Loucy (cell line): ENCODE results near the gene ORMDL2.

Source experiments
- CTCF ChIP-seq: fragments of 200-600 bp; sonication (generic); conservative IDR thresholded peaks from 2 replicates; pipeline ENCODE4 v1.5.1; 2014; ENCODE audit warnings: mild to moderate bottlenecking, antibody characterized with exemption, low read length
- EZH2phosphoT487 ChIP-seq: fragments of 200-600 bp; IDR thresholded peaks from 2 replicates; pipeline ENCODE4 v1.6.1; 2018; ENCODE audit warnings: antibody characterized with exemption, mild to moderate bottlenecking, moderate library complexity, borderline replicate concordance

- no peak for TF ChIP-seq CTCF
- no peak for TF ChIP-seq EZH2phosphoT487
Measured at GRCh38 chr12:55850401-55850800, 32.6 kb downstream of the ORMDL2 start.
